ENCODE measurements around the gene CHMP3.

CHMP3 gene

DNA sequence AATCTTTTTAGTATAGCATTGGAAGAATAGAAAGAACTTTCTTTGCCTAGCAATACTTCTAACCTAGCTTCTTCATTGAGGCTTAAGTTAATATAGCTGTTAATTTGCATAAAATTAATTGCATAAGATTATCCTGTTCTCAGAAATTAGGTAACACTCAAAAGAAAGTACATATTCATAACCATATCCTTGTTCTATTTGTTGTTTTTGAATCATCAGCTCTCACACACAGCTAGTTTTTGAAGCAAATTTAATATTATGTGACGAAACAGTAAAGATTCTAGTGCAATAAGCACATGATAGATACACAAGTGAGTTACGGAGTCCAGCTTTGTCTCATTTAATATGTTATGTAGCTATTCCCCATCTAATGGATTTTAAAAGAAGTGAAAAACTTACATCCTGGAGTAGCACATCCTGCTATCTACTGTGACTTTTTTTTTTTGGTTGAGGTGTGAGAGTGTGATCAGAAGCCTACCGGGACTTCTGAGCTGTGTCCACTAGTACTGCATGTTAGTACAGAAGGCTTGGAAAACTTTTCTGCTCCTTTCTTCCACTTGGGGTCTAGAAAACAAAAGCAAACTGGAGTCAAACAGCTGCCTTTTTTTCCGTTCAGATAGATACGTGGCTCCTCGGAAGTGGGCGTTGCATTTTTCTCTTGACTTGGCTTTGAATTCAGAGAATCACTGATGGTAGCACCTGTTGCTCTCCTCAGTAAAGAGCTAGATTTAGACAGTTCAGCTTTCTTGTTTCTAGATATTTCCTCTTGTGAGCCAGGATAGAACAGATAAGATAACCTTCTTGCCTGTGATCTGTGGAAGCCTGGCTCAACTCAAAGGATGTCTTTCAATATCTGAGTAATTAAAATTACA, 94.8 kb downstream of the CHMP3 start:
- Histone ChIP-seq H3K27ac (ENCODE audit: low read depth, low read length) (no peak overlapping the region), H3F3A (ENCODE audit: control insufficient read depth, insufficient read depth) (no peaks in the 10 kb centered on the region), H4K20me1 (ENCODE audit: control insufficient read depth, insufficient read depth, low read depth, low read length) (no peaks in the 10 kb centered on the region), H3K27me3 (ENCODE audit: control insufficient read depth, low read length) (no peaks in the 10 kb centered on the region), H3K4me2 (ENCODE audit: low read length) (no peak overlapping the region), H3K9me3 (ENCODE audit: control insufficient read depth, insufficient read depth, low read length) (no peaks in the 10 kb centered on the region), H3K9me2 (replicated peaks; ENCODE audit: control insufficient read depth, low read length) (no peaks in the 10 kb centered on the region), H3K36me3 (ENCODE audit: control insufficient read depth, low read length) (peaks cover 94% of the 10 kb centered on the region), H3K4me1 (ENCODE audit: control insufficient read depth, low read length) (no peaks in the 10 kb centered on the region), H3K79me2 (ENCODE audit: control insufficient read depth, low read length) (no peaks in the 10 kb centered on the region), H3K4me3 (ENCODE audit: low read length) (no peak overlapping the region)
- no peak for TF ChIP-seq EZH2phosphoT487 (IDR thresholded peaks at IDR 0.05; ENCODE audit: borderline replicate concordance, low read length)
- TF ChIP-seq, protein P1, sequence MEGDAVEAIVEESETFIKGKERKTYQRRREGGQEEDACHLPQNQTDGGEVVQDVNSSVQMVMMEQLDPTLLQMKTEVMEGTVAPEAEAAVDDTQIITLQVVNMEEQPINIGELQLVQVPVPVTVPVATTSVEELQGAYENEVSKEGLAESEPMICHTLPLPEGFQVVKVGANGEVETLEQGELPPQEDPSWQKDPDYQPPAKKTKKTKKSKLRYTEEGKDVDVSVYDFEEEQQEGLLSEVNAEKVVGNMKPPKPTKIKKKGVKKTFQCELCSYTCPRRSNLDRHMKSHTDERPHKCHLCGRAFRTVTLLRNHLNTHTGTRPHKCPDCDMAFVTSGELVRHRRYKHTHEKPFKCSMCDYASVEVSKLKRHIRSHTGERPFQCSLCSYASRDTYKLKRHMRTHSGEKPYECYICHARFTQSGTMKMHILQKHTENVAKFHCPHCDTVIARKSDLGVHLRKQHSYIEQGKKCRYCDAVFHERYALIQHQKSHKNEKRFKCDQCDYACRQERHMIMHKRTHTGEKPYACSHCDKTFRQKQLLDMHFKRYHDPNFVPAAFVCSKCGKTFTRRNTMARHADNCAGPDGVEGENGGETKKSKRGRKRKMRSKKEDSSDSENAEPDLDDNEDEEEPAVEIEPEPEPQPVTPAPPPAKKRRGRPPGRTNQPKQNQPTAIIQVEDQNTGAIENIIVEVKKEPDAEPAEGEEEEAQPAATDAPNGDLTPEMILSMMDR (IDR thresholded peaks at IDR 0.05; ENCODE audit: low read depth, low read length, poor library complexity, severe bottlenecking) = no peak

DNA sequence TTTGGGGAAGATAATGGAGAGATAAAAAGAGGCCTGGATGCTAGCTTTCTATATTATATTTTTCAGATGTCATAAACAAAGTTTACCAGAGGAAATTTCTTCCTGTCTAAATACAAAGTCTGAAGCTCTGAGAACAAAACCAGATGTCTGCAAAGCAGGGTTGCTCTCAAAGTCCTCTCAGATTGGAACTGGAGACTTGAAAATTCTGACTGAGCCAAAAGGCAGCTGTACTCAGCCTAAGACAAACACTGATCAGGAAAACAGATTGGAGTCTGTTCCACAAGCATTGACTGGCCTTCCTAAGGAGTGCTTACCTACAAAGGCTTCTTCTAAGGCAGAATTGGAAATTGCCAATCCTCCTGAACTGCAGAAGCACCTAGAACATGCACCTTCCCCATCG, 96.9 kb downstream of the CHMP3 start:
- Histone ChIP-seq H3F3A (ENCODE audit: control insufficient read depth, insufficient read depth) (no peaks in the 10 kb centered on the region), H3K4me3 (ENCODE audit: low read length) (no peak overlapping the region), H3K4me2 (ENCODE audit: low read length) (no peak overlapping the region), H3K9me3 (ENCODE audit: control insufficient read depth, insufficient read depth, low read length) (no peaks in the 10 kb centered on the region), H3K79me2 (ENCODE audit: control insufficient read depth, low read length) (no peaks in the 10 kb centered on the region), H3K9me2 (replicated peaks; ENCODE audit: control insufficient read depth, low read length) (no peaks in the 10 kb centered on the region), H3K4me1 (ENCODE audit: control insufficient read depth, low read length) (no peaks in the 10 kb centered on the region), H3K27ac (ENCODE audit: low read depth, low read length) (no peak overlapping the region), H3K27me3 (ENCODE audit: control insufficient read depth, low read length) (no peaks in the 10 kb centered on the region), H3K36me3 (ENCODE audit: control insufficient read depth, low read length) (peaks cover 94% of the 10 kb centered on the region), H4K20me1 (ENCODE audit: control insufficient read depth, insufficient read depth, low read depth, low read length) (no peaks in the 10 kb centered on the region)
- TF ChIP-seq, protein P1 (IDR thresholded peaks at IDR 0.05; ENCODE audit: low read depth, low read length, poor library complexity, severe bottlenecking) = no peak
- no peak for TF ChIP-seq EZH2phosphoT487 (IDR thresholded peaks at IDR 0.05; ENCODE audit: borderline replicate concordance, low read length)

DNA sequence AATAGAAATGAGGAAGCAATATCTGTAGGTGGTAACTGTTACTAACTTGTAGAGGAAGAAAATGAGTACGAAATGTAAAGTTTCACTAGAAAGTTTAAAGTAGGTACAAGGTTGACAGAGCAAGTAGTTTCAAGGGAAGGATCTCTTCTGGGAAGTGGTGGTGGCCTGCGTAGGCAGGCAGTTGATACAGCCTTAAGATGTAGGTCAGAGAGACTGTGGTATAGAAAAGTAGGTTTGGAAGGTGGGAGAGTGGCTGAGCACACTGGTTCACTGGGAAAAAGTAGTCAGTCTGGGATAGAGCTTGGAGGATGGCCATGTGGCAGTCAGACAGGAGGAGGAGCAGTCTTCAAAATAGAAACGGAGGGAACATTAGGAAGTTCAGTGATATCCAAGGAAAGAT, 98.6 kb downstream of the CHMP3 start:
- Histone ChIP-seq H3K4me2 (ENCODE audit: low read length) (no peak overlapping the region), H3K27me3 (ENCODE audit: control insufficient read depth, low read length) (no peaks in the 10 kb centered on the region), H3K36me3 (ENCODE audit: control insufficient read depth, low read length) (peaks cover 97% of the 10 kb centered on the region), H3F3A (ENCODE audit: control insufficient read depth, insufficient read depth) (no peaks in the 10 kb centered on the region), H4K20me1 (ENCODE audit: control insufficient read depth, insufficient read depth, low read depth, low read length) (no peaks in the 10 kb centered on the region), H3K4me3 (ENCODE audit: low read length) (no peak overlapping the region), H3K9me2 (replicated peaks; ENCODE audit: control insufficient read depth, low read length) (no peaks in the 10 kb centered on the region), H3K79me2 (ENCODE audit: control insufficient read depth, low read length) (no peaks in the 10 kb centered on the region), H3K4me1 (ENCODE audit: control insufficient read depth, low read length) (no peaks in the 10 kb centered on the region), H3K9me3 (ENCODE audit: control insufficient read depth, insufficient read depth, low read length) (no peaks in the 10 kb centered on the region), H3K27ac (ENCODE audit: low read depth, low read length) (no peak overlapping the region)
- TF ChIP-seq EZH2phosphoT487 (IDR thresholded peaks at IDR 0.05; ENCODE audit: borderline replicate concordance, low read length) = no peak
- TF ChIP-seq, protein P1 (IDR thresholded peaks at IDR 0.05; ENCODE audit: low read depth, low read length, poor library complexity, severe bottlenecking) = no peak

All from DOHH2 (cell line).